SK-N-SH (cell line): ENCODE measurements around the gene OR51A4.

Experiments
- EZH2phosphoT487 ChIP-seq: fragments of 200-600 bp; sonication (generic); IDR thresholded peaks from 2 replicates; pipeline ENCODE4 v1.6.1; 2017; ENCODE audit warnings: low read depth, mixed run types, mild to moderate bottlenecking, antibody characterized with exemption, moderate library complexity, borderline replicate concordance
- MEF2A ChIP-seq: IDR thresholded peaks from 2 replicates; pipeline ENCODE4 v1.4.0; 2012; ENCODE audit warnings: low read depth, borderline replicate concordance
- TAF1 ChIP-seq: IDR thresholded peaks from 2 replicates; pipeline ENCODE4 v1.6.1; 2012; ENCODE audit warnings: low read depth, mild to moderate bottlenecking, low read length, moderate library complexity, borderline replicate concordance
- TCF12 ChIP-seq: IDR thresholded peaks from 2 replicates; pipeline ENCODE4 v1.4.0; 2012
- TF ChIP-seq, protein P1 (sequence below): IDR thresholded peaks from 2 replicates; pipeline ENCODE4 v1.4.0; 2012; ENCODE audit warnings: low read depth

DNA sequence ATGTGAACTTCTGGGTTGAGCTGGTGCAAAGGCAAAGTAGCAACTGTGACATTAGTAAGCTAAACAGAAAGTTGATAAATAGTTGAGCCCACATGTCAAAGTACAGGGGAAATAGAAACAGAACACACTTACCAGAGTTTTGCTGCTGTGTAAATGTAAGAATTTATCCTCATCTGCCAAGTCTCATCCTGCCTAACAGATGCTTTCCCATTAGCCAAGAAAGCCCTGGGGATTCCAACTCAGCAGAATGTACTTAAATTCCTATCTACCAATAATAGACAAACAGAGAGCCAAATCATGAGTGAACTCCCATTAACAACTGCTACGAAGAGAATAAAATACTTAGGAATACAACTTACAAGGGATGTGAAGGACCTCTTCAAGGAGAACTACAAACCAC is 15.4 kb upstream of the OR51A4 start:
- TF ChIP-seq EZH2phosphoT487 (no peak), TCF12 (no peak), TAF1 (no peak), MEF2A (no peak)
- TF ChIP-seq, protein P1, sequence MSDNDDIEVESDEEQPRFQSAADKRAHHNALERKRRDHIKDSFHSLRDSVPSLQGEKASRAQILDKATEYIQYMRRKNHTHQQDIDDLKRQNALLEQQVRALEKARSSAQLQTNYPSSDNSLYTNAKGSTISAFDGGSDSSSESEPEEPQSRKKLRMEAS, result no peak
